Tibial nerve (tissue), 4 donors: ENCODE data around the gene DNAJB12. TPM values are rescaled to one million over a fixed set of nuclear protein-coding genes. Genes with fewer than 3 reads are reported as not detected.

ENCODE experiments used
- DNase-seq, 2 donors: peaks; one replicate each; pipeline ENCODE4 v3.0.0-alpha.2; 2019; ENCODE audit warnings: low spot score in 2 of 2
- H3K27ac ChIP-seq, 4 donors: fragments of 200-600 bp; sonication (generic) in 3 of 4; one replicate each; pipeline ENCODE4 v1.5.1; 2017 to 2019; ENCODE audit warnings: mild to moderate bottlenecking in 1 of 4
- H3K27me3 ChIP-seq, 2 donors: fragments of 200-600 bp; sonication (generic) in 1 of 2; one replicate each; pipeline versions ENCODE4 v1.5.1 to v1.6.0; 2017 to 2019
- H3K36me3 ChIP-seq, 3 donors: fragments of 200-600 bp; sonication (generic); one replicate each; pipeline ENCODE4 v1.5.1; 2018 to 2019
- H3K4me1 ChIP-seq, 4 donors: fragments of 200-600 bp; sonication (generic) in 3 of 4; one replicate each; pipeline ENCODE4 v1.5.1; 2017 to 2019
- H3K4me3 ChIP-seq, 4 donors: fragments of 200-600 bp; sonication (generic) in 3 of 4; one replicate each; pipeline ENCODE4 v1.5.1; 2017 to 2019; ENCODE audit warnings: mild to moderate bottlenecking in 1 of 4, moderate library complexity in 1 of 4
- H3K9me3 ChIP-seq, 4 donors: fragments of 200-600 bp; sonication (generic) in 3 of 4; one replicate each; pipeline ENCODE4 v1.5.1; 2017 to 2019
- CTCF ChIP-seq, 5 experiments: fragments of 200-600 bp in 3 of 5; fragments of 450-650 bp in 2 of 5; sonication (generic) in 3 of 5; IDR thresholded peaks; one replicate each; pipeline ENCODE4 v1.5.1; 2016 to 2019; ENCODE audit warnings: antibody characterized with exemption in 5 of 5, mild to moderate bottlenecking in 3 of 5, moderate library complexity in 2 of 5
- EP300 ChIP-seq, 2 donors: sonication (generic); formaldehyde crosslinking; IDR thresholded peaks; one replicate each; pipeline ENCODE4 v1.6.1; 2017; ENCODE audit warnings: antibody characterized with exemption in 2 of 2, mild to moderate bottlenecking in 1 of 2
- POLR2A ChIP-seq, 2 donors: fragments of 450-650 bp; IDR thresholded peaks; one replicate each; pipeline ENCODE4 v1.6.1; 2017; ENCODE audit warnings: antibody characterized with exemption in 2 of 2, mild to moderate bottlenecking in 2 of 2, moderate library complexity in 2 of 2
- WGBS, 2 donors: methylation state at CpG; one replicate each; pipeline ENCODE4 v1.1.5; 2018; 5-methylcytosine and 5-hydroxymethylcytosine counted together
- total RNA-seq, 4 donors: library from RNA; depleted of rRNA; stranded (reverse); fragments of >200 nt; gene quantifications; one replicate each; pipeline ENCODE4 v1.1.0, GENCODE V29; 2016

DNAJB12 gene
- total RNA-seq, 4 donors from 2014 or later: 81.3 to 115 (median 98.9) TPM

GRCh38 chr10:72316748-72317435, 37.8 kb downstream of the DNAJB12 start:
- H3K27me3 ChIP-seq: no peaks in the 10 kb centered on the region
- H3K4me1 ChIP-seq: peaks cover 0 to 73% (median 49%) of the 10 kb centered on the region in 4 donors
- no peaks in the 10 kb centered on the region for H3K9me3 ChIP-seq
- TF ChIP-seq CTCF (IDR thresholded peaks at IDR 0.05) (no peak), EP300 (IDR thresholded peaks at IDR 0.05) (no peak), POLR2A (IDR thresholded peaks at IDR 0.05) (no peak)
- peak overlapping the region in 3 of 4 donors; percentile 67 to 86 (median 73) for H3K27ac ChIP-seq
- no peaks in the 10 kb centered on the region for H3K36me3 ChIP-seq
- H3K4me3 ChIP-seq: no peak overlapping the region
- WGBS, 2 donors: 65 to 70% methylated on average over 11 to 12 of the region's 12 CpGs
- no peak for DNase-seq

GRCh38 chr10:72316386-72316700, 38.4 kb downstream of the DNAJB12 start:
- Histone ChIP-seq H3K9me3 (no peaks in the 10 kb centered on the region), H3K4me3 (no peak overlapping the region), H3K36me3 (no peaks in the 10 kb centered on the region), H3K4me1 (peaks cover 0 to 68% (median 47%) of the 10 kb centered on the region in 4 donors), H3K27ac (peak overlapping the region in 3 of 4 donors; percentile 67 to 86 (median 73)), H3K27me3 (no peaks in the 10 kb centered on the region)
- TF ChIP-seq EP300 (IDR thresholded peaks at IDR 0.05): no peak
- TF ChIP-seq POLR2A (IDR thresholded peaks at IDR 0.05): no peak
- TF ChIP-seq CTCF (IDR thresholded peaks at IDR 0.05): no peak
- no peak for DNase-seq
- WGBS, 2 donors: 67 to 74% methylated on average over 3 of the region's 3 CpGs

DNA sequence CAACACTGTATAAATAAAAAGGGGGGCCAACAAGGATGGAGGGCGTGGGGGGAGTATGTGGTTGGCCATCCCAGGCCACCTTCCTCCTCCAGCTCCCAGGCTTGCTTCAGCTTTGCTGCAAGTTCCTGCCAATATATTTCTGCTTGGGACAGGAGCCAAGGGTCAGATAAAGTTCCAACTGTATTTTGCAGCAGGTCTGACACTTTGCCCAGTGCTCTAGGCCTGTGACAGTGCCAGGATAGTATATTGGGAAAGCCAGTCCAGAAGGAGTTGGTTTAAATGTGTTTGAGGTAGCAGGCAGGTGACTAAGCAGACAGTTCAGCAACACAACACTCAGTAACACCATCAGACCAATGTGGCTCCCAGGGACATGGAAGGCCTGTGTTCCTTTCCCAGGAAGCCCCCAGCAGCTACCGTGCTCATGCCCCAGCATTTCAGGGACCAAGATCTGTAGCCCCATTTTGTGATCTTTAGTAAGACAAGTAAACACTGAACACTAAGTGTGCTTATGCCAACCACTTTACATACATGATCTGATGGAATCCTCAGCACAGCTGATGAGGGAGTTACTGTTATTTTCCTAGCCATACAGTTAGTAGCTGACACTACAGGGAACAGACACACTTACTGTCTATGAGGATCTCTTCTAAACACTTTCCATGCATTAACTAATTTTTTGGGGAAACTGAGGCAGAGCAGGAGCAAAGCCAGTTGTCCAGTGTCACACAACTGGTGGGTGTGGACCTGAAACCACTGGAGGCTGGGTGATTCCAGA, 38.9 kb downstream of the DNAJB12 start:
- H3K4me1 ChIP-seq: peaks cover 0 to 64% (median 42%) of the 10 kb centered on the region in 4 donors
- WGBS, 2 donors: 11 to 16% methylated on average over 2 of the region's 2 CpGs

DNA sequence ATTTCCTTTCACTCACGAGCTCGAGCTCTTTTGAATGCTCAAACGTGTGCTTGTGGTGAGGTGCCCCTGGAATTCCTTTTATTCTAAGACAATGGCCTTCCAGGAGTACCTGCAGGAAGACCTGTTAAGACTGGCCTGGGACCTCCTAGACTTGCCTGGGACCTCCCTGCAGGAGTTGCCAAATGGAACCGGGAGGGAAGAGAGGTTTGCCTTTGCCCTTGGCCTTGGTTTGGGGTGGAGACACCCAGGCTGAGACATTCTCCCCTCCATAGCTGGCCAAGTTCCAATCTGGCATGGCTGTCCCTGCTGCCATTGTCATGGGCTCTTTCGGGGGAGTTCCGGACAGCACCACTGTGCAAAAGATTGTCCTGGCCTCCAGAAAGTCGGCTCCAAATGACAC, 39.7 kb downstream of the DNAJB12 start:
- Histone ChIP-seq H3K27me3 (no peaks in the 10 kb centered on the region), H3K4me1 (peaks cover 0 to 64% (median 42%) of the 10 kb centered on the region in 4 donors), H3K9me3 (no peaks in the 10 kb centered on the region), H3K27ac (peak overlapping the region; percentile 41 to 86 (median 70)), H3K4me3 (no peak overlapping the region), H3K36me3 (no peaks in the 10 kb centered on the region)
- DNase-seq: no peak
- TF ChIP-seq POLR2A (IDR thresholded peaks at IDR 0.05) (no peak), EP300 (IDR thresholded peaks at IDR 0.05) (no peak), CTCF (IDR thresholded peaks at IDR 0.05) (no peak)
- WGBS, 2 donors: 28 to 30% methylated on average over 7 of the region's 7 CpGs

More for the DNA sequence above, 38.9 kb downstream of the DNAJB12 start:
- Histone ChIP-seq H3K27ac (peak overlapping the region; percentile 41 to 86 (median 70)), H3K36me3 (no peaks in the 10 kb centered on the region), H3K4me3 (no peak overlapping the region), H3K27me3 (no peaks in the 10 kb centered on the region), H3K9me3 (no peaks in the 10 kb centered on the region)
- peak in 1 of 2 donors; percentile 62 for DNase-seq
- TF ChIP-seq EP300 (IDR thresholded peaks at IDR 0.05) (peak in 1 of 2 donors; percentile 66), POLR2A (IDR thresholded peaks at IDR 0.05) (no peak)

GRCh38 chr10:72314263-72314662, 40.5 kb downstream of the DNAJB12 start:
- Histone ChIP-seq H3K27ac (peak overlapping the region in 1 of 4 donors; percentile 86), H3K4me3 (no peak overlapping the region), H3K9me3 (no peaks in the 10 kb centered on the region), H3K36me3 (no peaks in the 10 kb centered on the region), H3K27me3 (no peaks in the 10 kb centered on the region), H3K4me1 (peaks cover 0 to 66% (median 44%) of the 10 kb centered on the region in 4 donors)
- 95 to 96% methylated on average over 7 of the region's 7 CpGs for WGBS, 2 donors
- no peak for DNase-seq
- TF ChIP-seq EP300 (IDR thresholded peaks at IDR 0.05) (no peak), POLR2A (IDR thresholded peaks at IDR 0.05) (no peak), CTCF (IDR thresholded peaks at IDR 0.05) (no peak)
